ENCODE measurements around the gene OSTF1. TPM values are rescaled to one million over a fixed set of nuclear protein-coding genes. Genes with fewer than 3 reads are reported as not detected.

Gene OSTF1
- total and polyA plus RNA-seq, 2 donors (not counting 3 experiments of a cell fraction or from before 2014, with no cell fraction given): 23.5 to 70.9 TPM

DNA sequence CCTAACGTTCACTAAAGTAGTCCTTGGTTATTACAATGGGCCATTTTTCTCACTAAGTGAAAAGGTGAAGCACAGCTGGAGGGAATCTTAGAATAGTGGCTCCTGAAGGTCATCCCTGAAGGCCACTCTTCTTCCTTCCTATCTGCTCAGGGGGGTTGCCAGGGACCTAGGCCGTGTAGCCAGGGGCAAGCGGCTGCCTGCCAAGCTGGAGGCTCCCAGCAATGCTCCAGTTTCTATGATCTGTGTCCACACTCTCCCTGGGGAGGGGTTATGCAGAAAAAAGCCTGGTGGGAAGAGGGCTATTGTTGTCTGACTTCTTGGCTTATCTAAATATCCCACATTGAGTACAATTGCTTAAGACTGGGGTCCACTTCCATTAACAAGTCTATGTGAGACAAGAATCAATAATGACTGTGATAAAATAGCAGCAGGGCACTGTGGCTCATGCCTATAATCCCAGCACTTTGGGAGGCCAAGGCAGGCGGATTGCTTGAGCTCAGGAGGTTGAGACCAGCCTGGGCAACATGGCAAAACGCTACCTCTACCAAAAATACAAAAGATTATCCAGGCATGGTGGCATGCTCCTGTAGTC, 4.1 kb upstream of the OSTF1 start:
- Histone ChIP-seq H4K20me1 (replicated peaks; ENCODE audit: control insufficient read depth, extremely low read depth, insufficient read depth, low read length) (no peaks in the 10 kb centered on the region), H3K4me1 (ENCODE audit: control insufficient read depth, extremely low read depth, insufficient read depth, low read length) (peaks cover 4% of the 10 kb centered on the region), H2AFZ (ENCODE audit: low read depth, low read length) (no peak overlapping the region), H3K27ac (ENCODE audit: insufficient read depth, low read depth, low read length) (no peak overlapping the region), H3K4me3 (replicated peaks in 1 of 3; ENCODE audit: insufficient read depth in 1 of 3, low read depth in 1 of 3, low read length in 3 of 3) (no peak overlapping the region), H3K79me2 (ENCODE audit: control insufficient read depth, insufficient read depth, low read length) (peaks cover 9% of the 10 kb centered on the region), H3K9ac (replicated peaks; ENCODE audit: extremely low read depth, insufficient read depth, low read length) (no peak overlapping the region), H3K36me3 (ENCODE audit: control insufficient read depth in 2 of 2, extremely low read depth in 1 of 2, insufficient read depth in 2 of 2, low read length in 2 of 2) (peaks cover 0 to 14% of the 10 kb centered on the region in 2 experiments), H3K9me1 (replicated peaks; ENCODE audit: control insufficient read depth, extremely low read depth, insufficient read depth, low read length) (no peaks in the 10 kb centered on the region), H3K4me2 (ENCODE audit: insufficient read depth, low read length) (no peak overlapping the region), H3K9me3 (replicated peaks; ENCODE audit: control insufficient read depth, insufficient read depth, low read length) (no peaks in the 10 kb centered on the region), H3K27me3 (ENCODE audit: control insufficient read depth in 2 of 2, insufficient read depth in 2 of 2, low read length in 2 of 2) (no peaks in the 10 kb centered on the region)
- FAIRE-seq (peak; percentile 54), DNase-seq (ENCODE audit: low read depth, low spot score) (peak; percentile 40)
- POLR2A ChIA-PET: no interaction called here
- BruUV-seq (replicated peaks): no TSS peak
- CTCF ChIA-PET: interaction anchor here (0.6 kb wide), 1 partner anchor 310 kb away, joined by 3 read pairs; no protein-coding TSS in a partner anchor
- dilution Hi-C loops (cut with MboI; ENCODE audit: extremely low pct_ligation_motif_present, low sequenced_read_pairs): no loop called here
- TF ChIP-seq MYC (IDR thresholded peaks at IDR 0.05; ENCODE audit: low read depth, low read length) (no peak), POLR2A (IDR thresholded peaks at IDR 0.05; ENCODE audit: low read depth, low read length) (no peak), JUN (IDR thresholded peaks at IDR 0.05; ENCODE audit: borderline replicate concordance, insufficient read depth, insufficient read length, low read depth) (no peak), FOS (IDR thresholded peaks at IDR 0.05; ENCODE audit: borderline replicate concordance, insufficient read depth, low read length) (no peak), GATA2 (IDR thresholded peaks at IDR 0.05; ENCODE audit: insufficient read depth, insufficient read length, low read depth, low read length) (no peak), EZH2 (IDR thresholded peaks at IDR 0.05; ENCODE audit: borderline replicate concordance, low read depth, low read length, severe bottlenecking) (no peak), POLR2AphosphoS5 (IDR thresholded peaks at IDR 0.05; ENCODE audit: insufficient read depth, low read depth, low read length) (no peak)
- TF ChIP-seq, protein P1, sequence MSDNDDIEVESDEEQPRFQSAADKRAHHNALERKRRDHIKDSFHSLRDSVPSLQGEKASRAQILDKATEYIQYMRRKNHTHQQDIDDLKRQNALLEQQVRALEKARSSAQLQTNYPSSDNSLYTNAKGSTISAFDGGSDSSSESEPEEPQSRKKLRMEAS (IDR thresholded peaks at IDR 0.05; ENCODE audit: insufficient read depth, insufficient read length): no peak
- TF ChIP-seq, protein P2, sequence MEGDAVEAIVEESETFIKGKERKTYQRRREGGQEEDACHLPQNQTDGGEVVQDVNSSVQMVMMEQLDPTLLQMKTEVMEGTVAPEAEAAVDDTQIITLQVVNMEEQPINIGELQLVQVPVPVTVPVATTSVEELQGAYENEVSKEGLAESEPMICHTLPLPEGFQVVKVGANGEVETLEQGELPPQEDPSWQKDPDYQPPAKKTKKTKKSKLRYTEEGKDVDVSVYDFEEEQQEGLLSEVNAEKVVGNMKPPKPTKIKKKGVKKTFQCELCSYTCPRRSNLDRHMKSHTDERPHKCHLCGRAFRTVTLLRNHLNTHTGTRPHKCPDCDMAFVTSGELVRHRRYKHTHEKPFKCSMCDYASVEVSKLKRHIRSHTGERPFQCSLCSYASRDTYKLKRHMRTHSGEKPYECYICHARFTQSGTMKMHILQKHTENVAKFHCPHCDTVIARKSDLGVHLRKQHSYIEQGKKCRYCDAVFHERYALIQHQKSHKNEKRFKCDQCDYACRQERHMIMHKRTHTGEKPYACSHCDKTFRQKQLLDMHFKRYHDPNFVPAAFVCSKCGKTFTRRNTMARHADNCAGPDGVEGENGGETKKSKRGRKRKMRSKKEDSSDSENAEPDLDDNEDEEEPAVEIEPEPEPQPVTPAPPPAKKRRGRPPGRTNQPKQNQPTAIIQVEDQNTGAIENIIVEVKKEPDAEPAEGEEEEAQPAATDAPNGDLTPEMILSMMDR (IDR thresholded peaks at IDR 0.05; ENCODE audit: extremely low read depth in 1 of 2, insufficient read depth in 1 of 2, low read depth in 1 of 2, low read length in 2 of 2): no peak
- intact Hi-C loops (cut with micrococcal nuclease): no loop called here
